HG03439 (cell line): ENCODE data around the gene SLC2A3.
"Not testable (repeated sequence)": the region's sequence is repeated elsewhere in the genome, so short reads cannot be mapped to it uniquely, and the experiment has no call there.

ENCODE experiments used
- ATAC-seq: cut with Tn5 transposase; IDR thresholded peaks from one replicate; pipeline ENCODE4 v1.9.1; 2021; ENCODE audit warnings: mild to moderate bottlenecking, moderate library complexity; ENCODE audit not compliant: unreplicated experiment

SLC2A3 gene

GRCh38 chr12:7953912-7954311, 17.9 kb upstream of the SLC2A3 start:
- ATAC-seq = not testable (repeated sequence)

GRCh38 chr12:7951671-7952070, 15.7 kb upstream of the SLC2A3 start:
- ATAC-seq = no peak

- ATAC-seq = not testable (repeated sequence)
Measured at GRCh38 chr12:7950230-7950943, 14.4 kb upstream of the SLC2A3 start.

- no peak for ATAC-seq
Measured at GRCh38 chr12:7948589-7949260, 12.7 kb upstream of the SLC2A3 start.

- ATAC-seq = no peak
Measured at GRCh38 chr12:7947011-7947410, 11.0 kb upstream of the SLC2A3 start.

- ATAC-seq = not testable (repeated sequence)
Measured at GRCh38 chr12:7944760-7945159, 8.8 kb upstream of the SLC2A3 start.

GRCh38 chr12:7940906-7941305, 4.9 kb upstream of the SLC2A3 start:
- no peak for ATAC-seq

GRCh38 chr12:7937833-7938506, 2.0 kb upstream of the SLC2A3 start:
- no peak for ATAC-seq

GRCh38 chr12:7934889-7935492, 996 bp downstream of the SLC2A3 start:
- no peak for ATAC-seq

- ATAC-seq = no peak
Measured at GRCh38 chr12:7934091-7934888, 1.7 kb downstream of the SLC2A3 start.

GRCh38 chr12:7933255-7933726, 2.7 kb downstream of the SLC2A3 start:
- ATAC-seq = peak; percentile 83

GRCh38 chr12:7932599-7933240, 3.3 kb downstream of the SLC2A3 start:
- ATAC-seq = not testable (repeated sequence)

GRCh38 chr12:7929083-7929792, 6.7 kb downstream of the SLC2A3 start:
- no peak for ATAC-seq

GRCh38 chr12:7927470-7927869, 8.5 kb downstream of the SLC2A3 start:
- no peak for ATAC-seq

GRCh38 chr12:7926068-7926666, 9.8 kb downstream of the SLC2A3 start:
- not testable (repeated sequence) for ATAC-seq

GRCh38 chr12:7923241-7924236, 12.4 kb downstream of the SLC2A3 start:
- no peak for ATAC-seq

- ATAC-seq = not testable (repeated sequence)
Measured at GRCh38 chr12:7921181-7921580, 14.8 kb downstream of the SLC2A3 start.

GRCh38 chr12:7918268-7918590, 17.8 kb downstream of the SLC2A3 start:
- ATAC-seq = not testable (repeated sequence)
